ENCODE results near the gene RIPOR1. TPM values are rescaled to one million over a fixed set of nuclear protein-coding genes. Genes with fewer than 3 reads are reported as not detected.

RIPOR1 gene
- total RNA-seq, 2 experiments from 2014 or later = 18.9 to 24.1 TPM

- ChIA-PET POLR2A (interaction anchor here (0.6 kb wide), 1 partner anchor 23 kb away, joined by 3 read pairs; the partner anchor contains the start of gene CTCF), CTCF (interaction anchor here (0.7 to 3.4 kb wide), 4 partner anchors 8 to 27 kb away, joined by 3 to 29 read pairs (median 4); no protein-coding TSS in a partner anchor)
- H3K36me3 Mint-ChIP-seq (ENCODE audit: low read depth) = peaks cover 10% of the 10 kb centered on the region
- H3K4me3 Mint-ChIP-seq = peak overlapping the region; percentile 60
- no peaks in the 10 kb centered on the region for H3K9me3 Mint-ChIP-seq (ENCODE audit: low read depth)
- peaks cover 6% of the 10 kb centered on the region for H3K27me3 Mint-ChIP-seq
- peaks cover 21% of the 10 kb centered on the region for H3K4me1 Mint-ChIP-seq
- intact Hi-C loops (cut with DNase I, micrococcal nuclease) = no loop called here
- peak overlapping the region; percentile 19 for H3K27ac Mint-ChIP-seq
- no peak for ATAC-seq
- DNase-seq = no peak
Measured at GRCh38 chr16:67539271-67539670, 10.6 kb downstream of the RIPOR1 start.

- intact Hi-C loops (cut with DNase I, micrococcal nuclease) = no loop called here
- CTCF ChIA-PET = interaction anchor here (0.8 to 2.8 kb wide), 5 partner anchors 10 to 27 kb away, joined by 3 to 15 read pairs (median 4); no protein-coding TSS in a partner anchor
- no peak overlapping the region for H3K27ac Mint-ChIP-seq
Measured at GRCh38 chr16:67539691-67540635, 11.3 kb downstream of the RIPOR1 start.

GRCh38 chr16:67540756-67541155 lies 12.1 kb downstream of the RIPOR1 start:
- Mint-ChIP-seq H3K9me3 (ENCODE audit: low read depth) (no peaks in the 10 kb centered on the region), H3K36me3 (ENCODE audit: low read depth) (peaks cover 10% of the 10 kb centered on the region), H3K27me3 (peaks cover 3% of the 10 kb centered on the region), H3K4me1 (peaks cover 21% of the 10 kb centered on the region), H3K4me3 (no peak overlapping the region), H3K27ac (no peak overlapping the region)
- intact Hi-C loops (cut with DNase I, micrococcal nuclease) = no loop called here
- DNase-seq (no peak), ATAC-seq (no peak)
- ChIA-PET POLR2A (interaction anchor here (0.8 to 1.3 kb wide), 2 partner anchors 19 to 21 kb away, joined by 3 to 6 read pairs; no protein-coding TSS in a partner anchor), CTCF (interaction anchor here (0.9 to 2.8 kb wide), 4 partner anchors 11 to 26 kb away, joined by 3 to 15 read pairs (median 4); no protein-coding TSS in a partner anchor)

More at GRCh38 chr16:67539691-67540635, 11.3 kb downstream of the RIPOR1 start:
- DNase-seq = no peak
- Mint-ChIP-seq H3K27me3 (peaks cover 6% of the 10 kb centered on the region), H3K4me1 (peaks cover 21% of the 10 kb centered on the region), H3K9me3 (ENCODE audit: low read depth) (no peaks in the 10 kb centered on the region), H3K36me3 (ENCODE audit: low read depth) (peaks cover 10% of the 10 kb centered on the region), H3K4me3 (no peak overlapping the region)
- POLR2A ChIA-PET = interaction anchor here (0.8 kb wide), 1 partner anchor 19 kb away, joined by 3 read pairs; no protein-coding TSS in a partner anchor
- ATAC-seq = no peak

GRCh38 chr16:67541391-67542263 lies 13.0 kb downstream of the RIPOR1 start:
- no peak for DNase-seq
- peaks cover 10% of the 10 kb centered on the region for H3K36me3 Mint-ChIP-seq (ENCODE audit: low read depth)
- peaks cover 1% of the 10 kb centered on the region for H3K27me3 Mint-ChIP-seq
- no peak overlapping the region for H3K27ac Mint-ChIP-seq
- H3K9me3 Mint-ChIP-seq (ENCODE audit: low read depth) = no peaks in the 10 kb centered on the region
- POLR2A ChIA-PET = interaction anchor here (1.3 kb wide), 1 partner anchor 20 kb away, joined by 6 read pairs; no protein-coding TSS in a partner anchor
- no peak overlapping the region for H3K4me3 Mint-ChIP-seq
- CTCF ChIA-PET = interaction anchor here (0.6 to 2.8 kb wide), 4 partner anchors 12 to 21 kb away, joined by 3 to 15 read pairs (median 4); partner anchors contain the start of gene CTCF
- ATAC-seq = no peak
- intact Hi-C loops (cut with DNase I, micrococcal nuclease) = no loop called here
- peaks cover 21% of the 10 kb centered on the region for H3K4me1 Mint-ChIP-seq

- no peaks in the 10 kb centered on the region for H3K27me3 Mint-ChIP-seq
- DNase-seq (peak; percentile 75), ATAC-seq (peak; percentile 78)
- H3K27ac Mint-ChIP-seq = peak overlapping the region; percentile 27
- CTCF ChIA-PET = interaction anchor here (2.8 kb wide), 1 partner anchor 21 kb away, joined by 15 read pairs; no protein-coding TSS in a partner anchor
- no peak overlapping the region for H3K4me3 Mint-ChIP-seq
- H3K4me1 Mint-ChIP-seq = peaks cover 23% of the 10 kb centered on the region
- H3K9me3 Mint-ChIP-seq (ENCODE audit: low read depth) = no peaks in the 10 kb centered on the region
- intact Hi-C loops (cut with DNase I, micrococcal nuclease) = no loop called here
- H3K36me3 Mint-ChIP-seq (ENCODE audit: low read depth) = peaks cover 10% of the 10 kb centered on the region
- POLR2A ChIA-PET = no interaction called here
Measured at GRCh38 chr16:67542464-67542863, 13.8 kb downstream of the RIPOR1 start.

GRCh38 chr16:67543036-67543435 lies 14.4 kb downstream of the RIPOR1 start:
- no peak for ATAC-seq
- peaks cover 12% of the 10 kb centered on the region for H3K36me3 Mint-ChIP-seq (ENCODE audit: low read depth)
- no peak overlapping the region for H3K27ac Mint-ChIP-seq
- H3K27me3 Mint-ChIP-seq = no peaks in the 10 kb centered on the region
- intact Hi-C loops (cut with DNase I, micrococcal nuclease) = no loop called here
- peaks cover 29% of the 10 kb centered on the region for H3K4me1 Mint-ChIP-seq
- ChIA-PET CTCF (interaction anchor here (0.5 to 2.3 kb wide), 2 partner anchors 22 to 29 kb away, joined by 3 to 7 read pairs; no protein-coding TSS in a partner anchor), POLR2A (no interaction called here)
- no peak for DNase-seq
- no peak overlapping the region for H3K4me3 Mint-ChIP-seq
- H3K9me3 Mint-ChIP-seq (ENCODE audit: low read depth) = no peaks in the 10 kb centered on the region

GRCh38 chr16:67543582-67543981 lies 15.0 kb downstream of the RIPOR1 start:
- H3K36me3 Mint-ChIP-seq (ENCODE audit: low read depth) = peaks cover 16% of the 10 kb centered on the region
- ATAC-seq (no peak), DNase-seq (no peak)
- ChIA-PET CTCF (interaction anchor here (0.5 to 4.8 kb wide), 4 partner anchors 10 to 101 kb away, joined by 3 to 29 read pairs (median 6); partner anchors contain the start of gene CARMIL2), POLR2A (interaction anchor here (0.6 kb wide), 1 partner anchor 18 kb away, joined by 3 read pairs; the partner anchor contains the start of gene CTCF)
- H3K4me1 Mint-ChIP-seq = peaks cover 34% of the 10 kb centered on the region
- H3K27ac Mint-ChIP-seq = no peak overlapping the region
- no peak overlapping the region for H3K4me3 Mint-ChIP-seq
- no peaks in the 10 kb centered on the region for H3K9me3 Mint-ChIP-seq (ENCODE audit: low read depth)
- intact Hi-C loops (cut with DNase I, micrococcal nuclease) = no loop called here
- H3K27me3 Mint-ChIP-seq = no peaks in the 10 kb centered on the region

- no peak for ATAC-seq
- ChIA-PET CTCF (interaction anchor here (0.5 to 4.8 kb wide), 4 partner anchors 11 to 300 kb away, joined by 3 to 29 read pairs (median 6); partner anchors contain the start of gene CARMIL2), POLR2A (interaction anchor here (1.5 kb wide), 1 partner anchor 19 kb away, joined by 4 read pairs; no protein-coding TSS in a partner anchor)
- DNase-seq = no peak
- peaks cover 32% of the 10 kb centered on the region for H3K4me1 Mint-ChIP-seq
- H3K9me3 Mint-ChIP-seq (ENCODE audit: low read depth) = no peaks in the 10 kb centered on the region
- peaks cover 11% of the 10 kb centered on the region for H3K36me3 Mint-ChIP-seq (ENCODE audit: low read depth)
- no peak overlapping the region for H3K27ac Mint-ChIP-seq
- no peak overlapping the region for H3K4me3 Mint-ChIP-seq
- intact Hi-C loops (cut with DNase I, micrococcal nuclease) = no loop called here
- H3K27me3 Mint-ChIP-seq = no peaks in the 10 kb centered on the region
Measured at GRCh38 chr16:67544329-67544841, 15.8 kb downstream of the RIPOR1 start.

- DNase-seq (no peak), ATAC-seq (no peak)
- CTCF ChIA-PET = interaction anchor here (1.2 to 4.8 kb wide), 5 partner anchors 12 to 100 kb away, joined by 4 to 86 read pairs (median 29); partner anchors contain the start of genes CARMIL2 and CTCF
- H3K9me3 Mint-ChIP-seq (ENCODE audit: low read depth) = no peaks in the 10 kb centered on the region
- H3K4me3 Mint-ChIP-seq = no peak overlapping the region
- H3K27me3 Mint-ChIP-seq = no peaks in the 10 kb centered on the region
- peaks cover 11% of the 10 kb centered on the region for H3K36me3 Mint-ChIP-seq (ENCODE audit: low read depth)
- intact Hi-C loops (cut with DNase I, micrococcal nuclease) = loop anchor here in 1 of 2 experiments (5.0 kb wide), 1 partner anchor 117 kb away; the partner anchor contains the start of genes ACD and PARD6A
- POLR2A ChIA-PET = interaction anchor here (1.5 kb wide), 1 partner anchor 18 kb away, joined by 4 read pairs; no protein-coding TSS in a partner anchor
- no peak overlapping the region for H3K27ac Mint-ChIP-seq
- H3K4me1 Mint-ChIP-seq = peaks cover 33% of the 10 kb centered on the region
Measured at GRCh38 chr16:67544844-67545664, 16.4 kb downstream of the RIPOR1 start.
